SIG-M5 (cell line): ENCODE data around the gene CACNA1I.

Experiments used
- DNase-seq: peaks from one replicate; lab custom pipeline; 2025; lab: John Stamatoyannopoulos, UW

The CACNA1I gene

DNA sequence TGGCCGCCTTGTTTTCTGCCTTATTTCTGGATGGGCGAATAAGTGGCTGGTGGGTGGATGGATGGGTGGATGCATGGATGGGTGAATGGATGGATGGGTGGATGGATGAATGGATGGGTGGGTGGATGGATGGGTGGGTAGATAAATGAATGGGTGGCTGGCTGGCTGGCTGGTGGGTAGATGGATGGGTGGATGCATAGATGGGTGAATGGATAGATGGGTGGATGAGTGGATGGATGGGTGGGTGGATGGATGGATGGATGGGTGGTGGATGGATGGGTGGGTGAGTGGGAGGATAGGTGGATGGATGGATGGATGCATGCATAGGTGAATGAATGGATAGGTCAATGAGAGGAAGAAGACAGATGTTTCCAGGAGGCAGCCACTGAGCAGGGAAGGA lies 98.9 kb downstream of the CACNA1I start:
- DNase-seq, result no peak

GRCh38 chr22:39671936-39672335 lies 101.4 kb downstream of the CACNA1I start:
- DNase-seq, result no peak

- no peak for DNase-seq
Observed at GRCh38 chr22:39674536-39674935, 104.0 kb downstream of the CACNA1I start.

DNA sequence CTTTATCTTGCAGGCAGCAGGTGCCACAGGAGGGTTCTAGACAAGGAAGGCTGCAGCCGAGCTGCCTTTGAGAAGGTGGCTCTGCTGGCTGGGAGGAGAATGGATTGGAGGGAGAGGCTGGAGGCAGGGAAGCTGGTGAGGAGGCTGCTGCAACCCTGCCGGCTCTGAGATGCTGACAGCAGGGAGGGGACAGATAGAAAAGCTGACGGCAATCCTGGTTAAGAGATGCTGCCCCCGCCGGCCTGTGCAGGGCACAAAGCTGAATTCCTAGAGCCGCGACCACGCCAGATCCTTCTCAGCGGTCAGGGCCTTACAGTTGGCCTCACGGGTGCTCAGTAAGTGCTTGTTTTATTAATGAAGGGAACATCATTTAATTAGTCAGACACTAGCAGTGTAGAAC lies 105.4 kb downstream of the CACNA1I start:
- no peak for DNase-seq

DNA sequence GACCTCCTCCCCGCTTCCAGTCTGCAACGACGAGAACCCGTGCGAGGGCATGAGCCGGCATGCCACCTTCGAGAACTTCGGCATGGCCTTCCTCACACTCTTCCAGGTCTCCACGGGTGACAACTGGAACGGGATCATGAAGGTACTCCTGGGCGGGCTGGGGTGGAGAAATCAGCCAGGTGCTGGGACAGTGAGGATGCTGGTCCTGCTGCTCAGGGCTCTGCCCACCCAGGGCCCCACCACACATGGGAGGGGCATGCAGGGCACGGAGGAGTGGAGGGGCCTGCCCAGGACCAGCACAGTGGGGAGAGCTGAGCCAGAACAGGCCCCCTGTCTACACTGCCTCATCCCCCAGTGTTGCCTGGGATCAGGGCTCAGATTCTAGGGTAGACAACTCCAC lies 107.4 kb downstream of the CACNA1I start:
- DNase-seq, result no peak

DNA sequence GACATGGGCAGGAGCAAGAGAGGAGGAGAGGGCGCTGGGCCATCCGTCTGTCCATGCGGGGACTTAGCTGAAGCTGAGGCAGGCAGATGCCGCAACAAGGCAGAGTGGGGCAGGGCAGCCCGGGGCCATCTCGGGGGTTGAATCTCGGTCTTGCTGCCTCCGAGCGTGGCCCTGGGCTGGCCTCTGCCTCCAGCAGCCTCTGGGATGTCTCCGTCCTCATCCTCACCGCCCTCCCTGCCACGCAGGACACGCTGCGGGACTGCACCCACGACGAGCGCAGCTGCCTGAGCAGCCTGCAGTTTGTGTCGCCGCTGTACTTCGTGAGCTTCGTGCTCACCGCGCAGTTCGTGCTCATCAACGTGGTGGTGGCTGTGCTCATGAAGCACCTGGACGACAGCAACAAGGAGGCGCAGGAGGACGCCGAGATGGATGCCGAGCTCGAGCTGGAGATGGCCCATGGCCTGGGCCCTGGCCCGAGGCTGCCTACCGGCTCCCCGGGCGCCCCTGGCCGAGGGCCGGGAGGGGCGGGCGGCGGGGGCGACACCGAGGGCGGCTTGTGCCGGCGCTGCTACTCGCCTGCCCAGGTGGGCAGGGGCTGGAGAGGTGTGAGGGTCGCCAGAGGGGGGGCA lies 108.4 kb downstream of the CACNA1I start:
- no peak for DNase-seq

- DNase-seq, result no peak
Observed at GRCh38 chr22:39679652-39680051, 109.1 kb downstream of the CACNA1I start.

GRCh38 chr22:39680486-39680885 lies 109.9 kb downstream of the CACNA1I start:
- DNase-seq, result no peak

DNA sequence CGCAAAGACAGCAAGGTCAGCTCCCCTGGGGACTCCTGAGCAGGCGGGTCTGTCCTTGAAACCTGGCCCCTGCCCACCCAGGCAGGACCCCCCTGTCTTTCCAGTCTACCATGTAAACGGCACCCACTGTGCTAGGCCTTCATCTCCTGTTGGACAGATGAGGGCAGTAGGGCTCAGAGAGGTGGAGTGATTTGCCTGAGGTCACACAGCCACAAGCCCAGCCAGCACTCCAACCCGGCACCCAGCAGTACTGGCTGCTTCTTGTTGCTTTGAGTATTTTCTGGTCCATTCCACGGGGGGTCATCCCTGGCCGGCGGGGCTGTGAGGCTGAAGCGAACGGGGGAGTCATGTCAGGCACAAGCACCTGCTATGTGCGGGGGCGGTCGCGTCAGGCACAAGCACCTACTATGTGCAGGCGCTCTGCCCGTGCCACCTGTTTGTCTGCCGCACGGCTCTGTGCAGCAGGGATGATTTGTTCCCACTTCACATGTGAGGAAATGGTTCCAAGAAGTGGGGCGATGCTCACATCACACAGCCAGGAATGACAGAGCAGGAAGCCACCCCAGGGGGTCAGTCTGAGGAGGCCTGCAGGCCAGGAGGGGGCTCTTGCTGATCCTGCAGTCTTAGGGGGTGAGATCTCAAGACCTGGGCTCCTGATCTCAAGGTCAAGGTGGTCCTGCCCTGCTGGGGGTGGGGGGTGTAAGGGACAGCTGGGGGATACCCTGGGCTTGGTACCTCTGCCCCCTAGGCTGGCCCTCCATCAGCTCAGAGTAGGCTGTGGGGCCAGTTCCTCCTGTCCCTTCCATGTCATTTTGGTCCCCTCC lies 110.7 kb downstream of the CACNA1I start:
- DNase-seq, result no peak

DNA sequence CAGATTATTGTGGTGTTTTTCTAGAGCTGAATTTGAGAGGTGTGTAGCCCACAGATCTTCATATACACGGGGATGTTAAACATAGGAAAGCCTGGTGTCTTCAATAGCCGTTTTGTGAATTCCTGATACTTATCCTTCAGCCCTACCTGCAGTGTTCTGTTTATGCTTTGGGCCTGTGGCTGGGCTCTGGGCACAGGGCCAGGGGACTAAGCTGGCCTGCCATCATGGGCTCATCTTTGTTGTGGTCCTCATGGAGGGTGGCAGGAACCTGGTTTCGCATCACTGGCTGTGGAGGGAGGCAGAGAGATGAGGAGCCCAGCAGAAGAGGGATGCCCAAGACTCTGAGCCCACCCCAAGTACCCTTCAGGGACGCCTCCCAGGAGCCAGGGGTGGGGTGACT lies 112.4 kb downstream of the CACNA1I start:
- DNase-seq, result no peak

DNA sequence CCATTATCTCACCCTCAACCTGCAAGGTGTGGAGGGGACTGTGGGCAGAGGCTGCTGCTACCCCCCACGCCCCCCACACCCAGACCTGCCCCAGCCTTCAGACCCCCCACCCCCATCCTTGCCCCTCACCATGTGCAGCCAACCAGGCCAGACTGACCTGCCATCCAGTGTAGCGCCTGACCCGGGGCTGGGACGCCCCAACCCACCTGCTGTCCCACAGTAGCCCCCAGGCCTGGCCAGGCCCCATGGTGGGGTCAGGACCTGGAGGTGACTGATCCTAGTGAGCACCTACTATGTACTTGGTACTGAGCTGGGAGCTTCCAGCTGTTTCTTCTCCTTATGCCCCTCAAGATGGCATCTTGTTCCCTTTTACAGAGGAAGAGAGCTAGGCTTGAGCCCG lies 113.1 kb downstream of the CACNA1I start:
- no peak for DNase-seq

GRCh38 chr22:39684702-39685281 lies 114.2 kb downstream of the CACNA1I start:
- DNase-seq, result no peak

DNA sequence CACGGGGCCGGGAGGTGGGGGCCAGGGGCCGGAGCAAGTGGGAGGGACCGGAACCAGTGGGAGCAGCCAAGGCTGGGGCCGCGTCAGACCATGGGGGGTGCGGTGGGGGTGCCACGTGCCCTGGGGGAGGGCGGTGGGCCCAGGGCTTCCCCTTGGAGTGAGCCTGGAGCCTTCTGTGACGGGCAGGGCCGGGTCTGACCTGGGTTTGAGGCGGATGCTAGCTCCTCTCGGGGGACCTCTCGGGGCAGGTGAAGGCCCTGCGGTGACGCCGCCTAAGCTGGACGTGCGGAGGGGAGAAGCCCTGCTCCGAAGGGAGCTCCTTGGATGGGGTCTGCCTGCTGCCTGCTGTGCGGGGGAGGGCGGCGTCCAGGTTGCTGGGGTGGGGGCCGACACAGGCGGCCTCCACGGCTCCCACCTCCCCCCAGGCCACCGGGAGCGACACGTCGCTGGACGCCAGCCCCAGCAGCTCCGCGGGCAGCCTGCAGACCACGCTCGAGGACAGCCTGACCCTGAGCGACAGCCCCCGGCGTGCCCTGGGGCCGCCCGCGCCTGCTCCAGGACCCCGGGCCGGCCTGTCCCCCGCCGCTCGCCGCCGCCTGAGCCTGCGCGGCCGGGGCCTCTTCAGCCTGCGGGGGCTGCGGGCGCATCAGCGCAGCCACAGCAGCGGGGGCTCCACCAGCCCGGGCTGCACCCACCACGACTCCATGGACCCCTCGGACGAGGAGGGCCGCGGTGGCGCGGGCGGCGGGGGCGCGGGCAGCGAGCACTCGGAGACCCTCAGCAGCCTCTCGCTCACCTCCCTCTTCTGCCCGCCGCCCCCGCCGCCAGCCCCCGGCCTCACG lies 115.0 kb downstream of the CACNA1I start:
- DNase-seq, result no peak

DNA sequence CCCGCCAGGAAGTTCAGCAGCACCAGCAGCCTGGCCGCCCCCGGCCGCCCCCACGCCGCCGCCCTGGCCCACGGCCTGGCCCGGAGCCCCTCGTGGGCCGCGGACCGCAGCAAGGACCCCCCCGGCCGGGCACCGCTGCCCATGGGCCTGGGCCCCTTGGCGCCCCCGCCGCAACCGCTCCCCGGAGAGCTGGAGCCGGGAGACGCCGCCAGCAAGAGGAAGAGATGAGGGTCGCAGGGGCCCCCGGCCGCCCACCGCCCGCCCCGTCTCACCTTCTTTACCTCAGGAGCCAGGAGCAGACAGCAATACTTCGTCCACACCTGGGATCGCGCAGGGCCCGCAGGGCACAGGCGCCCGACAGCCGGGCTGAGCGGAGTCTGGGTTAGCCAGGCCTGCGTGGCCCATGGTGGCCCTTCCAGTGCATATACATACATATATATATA lies 115.6 kb downstream of the CACNA1I start:
- no peak for DNase-seq

GRCh38 chr22:39686776-39687525 lies 116.4 kb downstream of the CACNA1I start:
- no peak for DNase-seq

DNA sequence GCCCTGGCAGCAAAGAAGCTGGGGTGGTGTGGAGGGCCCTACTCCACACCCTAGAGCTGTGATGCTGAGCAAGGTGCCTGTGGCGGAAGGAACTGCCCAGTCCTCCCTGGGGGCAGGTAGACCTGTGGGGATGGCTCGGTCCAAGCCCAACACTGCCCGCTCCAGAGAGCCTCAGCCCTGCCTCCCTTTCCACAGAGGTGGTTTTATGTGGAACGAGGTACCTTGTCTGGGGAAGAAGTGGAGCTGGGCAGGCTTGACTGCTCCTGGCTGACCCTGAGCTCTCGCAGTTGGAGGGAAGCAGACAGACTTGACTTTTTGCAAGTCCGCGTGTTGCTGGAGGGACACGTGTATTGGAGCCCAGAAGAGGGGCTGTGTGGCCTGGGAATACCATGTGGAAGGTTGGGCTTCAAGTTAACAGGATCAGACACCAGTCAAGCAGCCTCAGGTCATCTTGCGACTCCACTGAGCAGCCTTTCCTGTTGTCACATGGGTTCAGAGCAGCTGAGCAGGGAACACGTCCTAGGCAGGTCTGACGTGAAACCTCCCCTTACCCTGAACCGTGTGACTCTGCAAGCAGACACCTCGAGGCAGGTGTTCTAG lies 117.7 kb downstream of the CACNA1I start:
- DNase-seq, result no peak

DNA sequence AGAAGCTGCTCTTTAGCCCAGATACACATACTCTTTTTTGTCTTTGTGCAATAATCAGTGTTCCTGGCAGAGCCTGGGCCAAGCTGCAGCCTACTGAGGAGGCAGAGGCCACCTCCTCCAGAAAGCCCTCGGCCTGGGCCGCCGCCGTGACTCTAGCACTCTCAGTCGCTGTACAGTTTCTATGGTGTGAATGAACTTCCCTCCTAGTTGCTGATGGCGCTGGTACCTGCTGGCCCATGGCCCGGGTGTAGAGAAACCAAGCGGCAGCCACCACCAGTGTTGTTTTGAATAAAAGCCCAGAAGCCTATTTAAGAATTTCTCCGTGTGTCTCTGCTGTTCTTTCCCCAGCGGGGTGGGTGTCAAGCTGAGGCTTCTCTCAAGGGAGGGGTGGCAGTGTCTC lies 118.9 kb downstream of the CACNA1I start:
- DNase-seq, result no peak

GRCh38 chr22:39690881-39691605 lies 120.5 kb downstream of the CACNA1I start:
- no peak for DNase-seq

DNA sequence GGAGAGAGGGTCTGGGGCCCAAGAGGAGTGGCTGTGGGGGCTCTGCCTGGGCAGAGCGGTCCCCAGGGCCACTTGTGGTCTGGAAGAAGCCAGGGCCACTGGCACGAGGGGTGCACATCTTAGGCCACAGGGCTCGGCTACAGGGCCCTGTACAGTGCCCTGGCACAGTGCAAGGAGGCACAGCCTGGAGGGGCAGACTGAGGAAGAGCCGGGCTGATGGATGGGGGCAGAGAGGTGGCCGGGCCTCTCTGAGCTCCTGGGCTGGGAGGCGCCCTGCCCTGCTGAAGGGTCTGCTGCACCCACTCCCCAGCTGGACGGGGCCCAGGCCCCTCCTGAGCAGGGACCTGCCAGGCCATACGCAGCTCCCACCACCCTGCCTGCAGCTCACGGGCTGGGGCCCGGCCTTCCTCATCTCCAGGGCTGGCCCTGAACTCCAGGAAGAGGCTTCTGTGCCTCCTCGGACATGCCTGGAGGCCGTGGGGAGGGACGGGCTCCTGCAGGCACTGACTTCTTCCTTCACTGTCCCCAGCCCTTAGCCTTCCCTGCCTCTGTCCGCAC lies 123.5 kb downstream of the CACNA1I start:
- no peak for DNase-seq

GRCh38 chr22:39697790-39698430 lies 127.4 kb downstream of the CACNA1I start:
- DNase-seq, result no peak
